Vagina (tissue), 2 donors: ENCODE measurements around the gene PHF23.

Source experiments
- POLR2A ChIP-seq, 2 donors: fragments of 450-650 bp; IDR thresholded peaks; one replicate each; pipeline ENCODE4 v1.6.1; 2017; ENCODE audit warnings: antibody characterized with exemption in 2 of 2, mild to moderate bottlenecking in 2 of 2, moderate library complexity in 2 of 2
- POLR2AphosphoS5 ChIP-seq, 2 donors: sonication (generic); formaldehyde crosslinking; IDR thresholded peaks; one replicate each; pipeline ENCODE4 v1.9.0; 2017; ENCODE audit warnings: antibody characterized with exemption in 2 of 2, mild to moderate bottlenecking in 2 of 2, low read depth in 1 of 2; ENCODE audit not compliant: insufficient read depth in 1 of 2
- TF ChIP-seq, protein P1 (sequence below), 3 experiments: fragments of 450-650 bp in 2 of 3; fragments of 200-600 bp in 1 of 3; sonication (generic) in 1 of 3; IDR thresholded peaks; one replicate each; pipeline ENCODE4 v1.5.1; 2017 to 2019; ENCODE audit warnings: antibody characterized with exemption in 3 of 3, mild to moderate bottlenecking in 2 of 3, moderate library complexity in 2 of 3

DNA sequence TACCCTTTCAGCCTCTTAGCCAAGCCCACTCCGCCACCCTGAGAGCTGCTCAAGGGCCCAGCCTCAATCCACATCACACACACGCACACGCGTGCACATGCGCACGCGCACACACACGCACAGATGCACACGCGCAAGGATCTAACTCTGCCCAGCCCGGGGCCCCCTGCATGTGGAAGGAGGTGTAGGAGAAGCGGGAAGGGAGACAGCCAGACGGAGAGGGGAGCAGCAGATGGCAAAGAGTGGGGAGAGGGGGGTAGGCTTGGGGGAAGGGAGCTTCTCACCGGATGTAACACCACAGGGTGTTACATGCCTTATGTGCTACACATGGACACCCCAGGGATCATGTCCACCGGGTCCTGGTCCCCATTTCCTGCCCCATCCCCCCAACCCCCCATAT, 34.9 kb downstream of the PHF23 start:
- TF ChIP-seq POLR2A (IDR thresholded peaks at IDR 0.05) = no peak
- TF ChIP-seq, protein P1, sequence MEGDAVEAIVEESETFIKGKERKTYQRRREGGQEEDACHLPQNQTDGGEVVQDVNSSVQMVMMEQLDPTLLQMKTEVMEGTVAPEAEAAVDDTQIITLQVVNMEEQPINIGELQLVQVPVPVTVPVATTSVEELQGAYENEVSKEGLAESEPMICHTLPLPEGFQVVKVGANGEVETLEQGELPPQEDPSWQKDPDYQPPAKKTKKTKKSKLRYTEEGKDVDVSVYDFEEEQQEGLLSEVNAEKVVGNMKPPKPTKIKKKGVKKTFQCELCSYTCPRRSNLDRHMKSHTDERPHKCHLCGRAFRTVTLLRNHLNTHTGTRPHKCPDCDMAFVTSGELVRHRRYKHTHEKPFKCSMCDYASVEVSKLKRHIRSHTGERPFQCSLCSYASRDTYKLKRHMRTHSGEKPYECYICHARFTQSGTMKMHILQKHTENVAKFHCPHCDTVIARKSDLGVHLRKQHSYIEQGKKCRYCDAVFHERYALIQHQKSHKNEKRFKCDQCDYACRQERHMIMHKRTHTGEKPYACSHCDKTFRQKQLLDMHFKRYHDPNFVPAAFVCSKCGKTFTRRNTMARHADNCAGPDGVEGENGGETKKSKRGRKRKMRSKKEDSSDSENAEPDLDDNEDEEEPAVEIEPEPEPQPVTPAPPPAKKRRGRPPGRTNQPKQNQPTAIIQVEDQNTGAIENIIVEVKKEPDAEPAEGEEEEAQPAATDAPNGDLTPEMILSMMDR (IDR thresholded peaks at IDR 0.05) = no peak
- TF ChIP-seq POLR2AphosphoS5 (IDR thresholded peaks at IDR 0.05; ENCODE audit: insufficient read depth in 1 of 2, low read depth in 1 of 2) = no peak
